Mesenchymal stem cell (in vitro differentiated cells and primary cell): ENCODE measurements around the gene MYOM1.

Source experiments
- DNase-seq: peaks from one replicate; pipeline ENCODE4 v3.0.0-alpha.2; 2013
- H2AFZ ChIP-seq: one replicate; pipeline ENCODE4 v1.6.1; 2013; ENCODE audit warnings: low read depth, mild to moderate bottlenecking, control low read depth, inconsistent platforms, low read length, moderate library complexity
- H2AK5ac ChIP-seq: 2 replicates; pipeline ENCODE4 v1.6.1; 2013; ENCODE audit warnings: low read length, moderate library complexity, mild to moderate bottlenecking, inconsistent platforms; ENCODE audit not compliant: severe bottlenecking
- H2BK120ac ChIP-seq: one replicate; pipeline ENCODE4 v1.6.1; 2013; ENCODE audit warnings: low read depth, mild to moderate bottlenecking, inconsistent platforms, low read length, moderate library complexity
- H2BK12ac ChIP-seq, 2 experiments: one replicate each; pipeline ENCODE4 v1.6.1; 2013; ENCODE audit warnings: inconsistent platforms in 2 of 2, low read length in 2 of 2, mild to moderate bottlenecking in 2 of 2, moderate library complexity in 2 of 2, control low read depth in 1 of 2
- H2BK15ac ChIP-seq: one replicate; pipeline ENCODE4 v1.6.1; 2013; ENCODE audit warnings: mild to moderate bottlenecking, low read depth, inconsistent platforms; ENCODE audit not compliant: poor library complexity, severe bottlenecking
- H2BK5ac ChIP-seq: 2 replicates; pipeline ENCODE4 v1.6.1; 2013; ENCODE audit warnings: low read depth, mild to moderate bottlenecking, low read length, control low read depth, inconsistent platforms; ENCODE audit not compliant: poor library complexity, severe bottlenecking
- H3K14ac ChIP-seq, 2 experiments: one replicate each; pipeline ENCODE4 v1.6.1; 2013; ENCODE audit warnings: inconsistent platforms in 2 of 2, low read length in 2 of 2, control low read depth in 1 of 2, mild to moderate bottlenecking in 1 of 2, moderate library complexity in 1 of 2
- H3K18ac ChIP-seq, 2 experiments: one replicate each; pipeline ENCODE4 v1.6.1; 2013; ENCODE audit warnings: inconsistent platforms in 2 of 2, low read length in 2 of 2, control low read depth in 1 of 2, low read depth in 1 of 2, mild to moderate bottlenecking in 1 of 2
- H3K23ac ChIP-seq, 2 experiments: one replicate each; pipeline ENCODE4 v1.6.1; 2013; ENCODE audit warnings: inconsistent platforms in 2 of 2, low read length in 2 of 2, mild to moderate bottlenecking in 2 of 2, moderate library complexity in 2 of 2, control low read depth in 1 of 2
- H3K27ac ChIP-seq: 2 replicates; pipeline ENCODE4 v1.5.1; 2013; ENCODE audit warnings: mild to moderate bottlenecking, moderate library complexity, low read length, control low read depth, inconsistent platforms; ENCODE audit not compliant: poor library complexity, severe bottlenecking
- H3K27me3 ChIP-seq, 2 experiments: 2 replicates each; pipeline versions ENCODE4 v1.6.1 to v1.7.0; 2013; ENCODE audit warnings: low read length in 2 of 2, mild to moderate bottlenecking in 2 of 2, moderate library complexity in 2 of 2, control low read depth in 1 of 2, inconsistent platforms in 1 of 2; ENCODE audit not compliant: control insufficient read depth in 1 of 2, insufficient read depth in 1 of 2
- H3K36me3 ChIP-seq, 2 experiments: 2 replicates each; pipeline versions ENCODE4 v1.6.1 to v1.7.0; 2013; ENCODE audit warnings: low read length in 2 of 2, control low read depth in 1 of 2, inconsistent platforms in 1 of 2, low read depth in 1 of 2, mild to moderate bottlenecking in 1 of 2; ENCODE audit not compliant: insufficient read depth in 2 of 2, control insufficient read depth in 1 of 2
- H3K4ac ChIP-seq, 2 experiments: one replicate each; pipeline ENCODE4 v1.6.1; 2013; ENCODE audit warnings: inconsistent platforms in 2 of 2, low read length in 2 of 2, mild to moderate bottlenecking in 2 of 2, moderate library complexity in 2 of 2, control low read depth in 1 of 2, low read depth in 1 of 2
- H3K4me1 ChIP-seq: 2 replicates; pipeline ENCODE4 v1.6.1; 2013; ENCODE audit warnings: low read depth, low read length, control low read depth; ENCODE audit not compliant: control insufficient read depth, insufficient read depth
- H3K4me2 ChIP-seq: 2 replicates; pipeline ENCODE4 v1.6.1; 2013; ENCODE audit warnings: low read length, mild to moderate bottlenecking, inconsistent platforms; ENCODE audit not compliant: poor library complexity, severe bottlenecking
- H3K4me3 ChIP-seq, 2 experiments: 2 replicates each; pipeline versions ENCODE4 v1.5.1 to v1.7.0; 2013; ENCODE audit warnings: low read length in 2 of 2, mild to moderate bottlenecking in 2 of 2, control low read depth in 1 of 2, low read depth in 1 of 2; ENCODE audit not compliant: insufficient read depth in 1 of 2
- H3K79me1 ChIP-seq: replicated peaks from 2 replicates; pipeline ENCODE4 v1.6.1; 2013; ENCODE audit warnings: mild to moderate bottlenecking, control low read depth, low read length, inconsistent platforms; ENCODE audit not compliant: poor library complexity, severe bottlenecking
- H3K9ac ChIP-seq: 2 replicates; pipeline ENCODE4 v1.7.0; 2013; ENCODE audit warnings: mild to moderate bottlenecking, low read length, moderate library complexity
- H3K9me3 ChIP-seq: 2 replicates; pipeline ENCODE4 v1.7.0; 2013; ENCODE audit warnings: mild to moderate bottlenecking, low read length; ENCODE audit not compliant: control insufficient read depth
- H4K8ac ChIP-seq: one replicate; pipeline ENCODE4 v1.6.1; 2013; ENCODE audit warnings: inconsistent platforms, mild to moderate bottlenecking, low read length, moderate library complexity
- H4K91ac ChIP-seq: one replicate; pipeline ENCODE4 v1.6.1; 2013; ENCODE audit warnings: mild to moderate bottlenecking, low read length, inconsistent platforms
- WGBS: methylation state at CpG from one replicate; pipeline ENCODE4 v1.1.7; 2013; ENCODE audit warnings: mixed read lengths; 5-methylcytosine and 5-hydroxymethylcytosine counted together

Gene MYOM1

GRCh38 chr18:3102983-3103382, 116.8 kb downstream of the MYOM1 start:
- no peak for DNase-seq
- no peak overlapping the region for H3K27ac ChIP-seq
- H3K27me3 ChIP-seq: no peaks in the 10 kb centered on the region
- H2BK120ac ChIP-seq: no peak overlapping the region
- no peak overlapping the region for H2BK15ac ChIP-seq
- 83% methylated on average over 1 of the region's 1 CpG for WGBS
- no peak overlapping the region for H3K4me2 ChIP-seq
- no peak overlapping the region for H3K4me3 ChIP-seq
- no peak overlapping the region for H2BK12ac ChIP-seq
- no peaks in the 10 kb centered on the region for H3K79me1 ChIP-seq
- H3K23ac ChIP-seq: no peak overlapping the region
- no peak overlapping the region for H3K14ac ChIP-seq
- no peak overlapping the region for H4K8ac ChIP-seq
- no peak overlapping the region for H3K9ac ChIP-seq
- H2BK5ac ChIP-seq: no peak overlapping the region
- no peaks in the 10 kb centered on the region for H3K36me3 ChIP-seq
- no peak overlapping the region for H3K18ac ChIP-seq
- no peaks in the 10 kb centered on the region for H3K9me3 ChIP-seq
- H4K91ac ChIP-seq: no peak overlapping the region
- H2AFZ ChIP-seq: no peak overlapping the region
- H3K4ac ChIP-seq: no peak overlapping the region
- peaks cover 3% of the 10 kb centered on the region for H3K4me1 ChIP-seq
- no peak overlapping the region for H2AK5ac ChIP-seq

- Histone ChIP-seq H3K27ac (no peak overlapping the region), H3K4me2 (no peak overlapping the region), H3K4me3 (no peak overlapping the region), H2AFZ (no peak overlapping the region), H3K14ac (no peak overlapping the region), H2BK15ac (no peak overlapping the region), H2BK120ac (no peak overlapping the region), H3K18ac (no peak overlapping the region), H3K79me1 (no peaks in the 10 kb centered on the region), H3K9ac (no peak overlapping the region), H3K4me1 (peaks cover 3% of the 10 kb centered on the region), H2BK5ac (no peak overlapping the region), H3K27me3 (no peaks in the 10 kb centered on the region), H3K36me3 (no peaks in the 10 kb centered on the region), H4K8ac (no peak overlapping the region), H2AK5ac (no peak overlapping the region), H3K9me3 (no peaks in the 10 kb centered on the region), H3K23ac (no peak overlapping the region), H2BK12ac (no peak overlapping the region), H3K4ac (no peak overlapping the region), H4K91ac (no peak overlapping the region)
- DNase-seq: no peak
- 94% methylated on average over 2 of the region's 3 CpGs for WGBS
These were observed 119.2 kb downstream of the MYOM1 start for GRCh38 chr18:3100498-3101132.

GRCh38 chr18:3099327-3099726, 120.4 kb downstream of the MYOM1 start:
- Histone ChIP-seq H3K9me3 (no peaks in the 10 kb centered on the region), H3K9ac (no peak overlapping the region), H2BK12ac (no peak overlapping the region), H3K14ac (no peak overlapping the region), H3K27me3 (no peaks in the 10 kb centered on the region), H4K8ac (no peak overlapping the region), H3K4me2 (no peak overlapping the region), H3K36me3 (no peaks in the 10 kb centered on the region), H3K23ac (no peak overlapping the region), H3K4me1 (peaks cover 3% of the 10 kb centered on the region), H3K27ac (no peak overlapping the region), H2AFZ (no peak overlapping the region), H3K79me1 (no peaks in the 10 kb centered on the region), H2BK15ac (no peak overlapping the region), H3K4ac (no peak overlapping the region), H3K4me3 (no peak overlapping the region), H2AK5ac (no peak overlapping the region), H4K91ac (no peak overlapping the region), H2BK120ac (no peak overlapping the region), H2BK5ac (no peak overlapping the region), H3K18ac (no peak overlapping the region)
- no peak for DNase-seq
- 0% methylated on average over 1 of the region's 1 CpG for WGBS

GRCh38 chr18:3097082-3097481, 122.7 kb downstream of the MYOM1 start:
- H3K18ac ChIP-seq: no peak overlapping the region
- peaks cover 3% of the 10 kb centered on the region for H3K4me1 ChIP-seq
- H3K9ac ChIP-seq: no peak overlapping the region
- no peak overlapping the region for H2AK5ac ChIP-seq
- no peak overlapping the region for H4K8ac ChIP-seq
- no peak overlapping the region for H4K91ac ChIP-seq
- H3K4me3 ChIP-seq: no peak overlapping the region
- no peaks in the 10 kb centered on the region for H3K79me1 ChIP-seq
- no peak overlapping the region for H2BK12ac ChIP-seq
- no peak overlapping the region for H3K23ac ChIP-seq
- no peak overlapping the region for H3K4me2 ChIP-seq
- no peak overlapping the region for H3K4ac ChIP-seq
- H3K9me3 ChIP-seq: no peaks in the 10 kb centered on the region
- no peak overlapping the region for H2BK120ac ChIP-seq
- H2AFZ ChIP-seq: no peak overlapping the region
- no peak overlapping the region for H3K14ac ChIP-seq
- H3K27ac ChIP-seq: no peak overlapping the region
- no peak overlapping the region for H2BK5ac ChIP-seq
- H3K27me3 ChIP-seq: no peaks in the 10 kb centered on the region
- 71% methylated on average over 1 of the region's 1 CpG for WGBS
- no peak for DNase-seq
- no peaks in the 10 kb centered on the region for H3K36me3 ChIP-seq
- H2BK15ac ChIP-seq: no peak overlapping the region
